ENCODE data around the gene SEMA3A.

GRCh38 chr7:84058311-84059076, 136.1 kb downstream of the SEMA3A start:
- TF ChIP-seq CTCF (IDR thresholded peaks at IDR 0.05) (no peak), EZH2 (IDR thresholded peaks at IDR 0.05) (no peak)
